GM12878 (cell line): ENCODE data around the gene SLC16A10.

Experiments
- CTCF ChIP-seq, 3 experiments: IDR thresholded peaks in 2 of 3; conservative IDR thresholded peaks in 1 of 3; 2 replicates each; pipeline ENCODE4 v1.5.1; 2011; ENCODE audit warnings: low read depth in 3 of 3, low read length in 3 of 3, mild to moderate bottlenecking in 3 of 3, control low read depth in 2 of 3, moderate library complexity in 2 of 3, inconsistent platforms in 1 of 3, mixed read lengths in 1 of 3; ENCODE audit not compliant: control insufficient read depth in 2 of 3, insufficient read depth in 1 of 3; ENCODE audit errors: extremely low read depth in 1 of 3
- EZH2 ChIP-seq: IDR thresholded peaks from 2 replicates; pipeline ENCODE4 v1.6.1; 2012; ENCODE audit warnings: low read depth, mild to moderate bottlenecking, control low read depth, inconsistent platforms, low read length, borderline replicate concordance; ENCODE audit not compliant: control insufficient read depth
- IRF5 ChIP-seq: fragments of 450-650 bp; IDR thresholded peaks from 2 replicates; pipeline ENCODE4 v1.6.1; 2017; ENCODE audit warnings: borderline replicate concordance
- MXI1 ChIP-seq: fragments of 150-350 bp; IDR thresholded peaks from 2 replicates; pipeline ENCODE4 v1.6.1; 2011; ENCODE audit warnings: low read depth, mild to moderate bottlenecking, inconsistent platforms, low read length, improper control_type of control experiment
- NR2C1 ChIP-seq: fragments of 450-650 bp; IDR thresholded peaks from 2 replicates; pipeline ENCODE4 v1.6.1; 2017; ENCODE audit warnings: antibody characterized with exemption, mild to moderate bottlenecking, moderate library complexity
- POLR2A ChIP-seq: IDR thresholded peaks from 2 replicates; pipeline ENCODE4 v1.6.1; 2011; ENCODE audit warnings: low read depth, mild to moderate bottlenecking, low read length
- POLR2AphosphoS2 ChIP-seq: IDR thresholded peaks from 2 replicates; pipeline ENCODE4 v1.6.1; 2011; ENCODE audit warnings: low read depth, mild to moderate bottlenecking, low read length, improper control_type of control experiment, moderate library complexity
- RB1 ChIP-seq: fragments of 450-650 bp; formaldehyde crosslinking; IDR thresholded peaks from 2 replicates; pipeline ENCODE4 v1.6.1; 2017; ENCODE audit warnings: mild to moderate bottlenecking, borderline replicate concordance
- RBBP5 ChIP-seq: fragments of 200-600 bp; sonication (generic); conservative IDR thresholded peaks from 2 replicates; pipeline ENCODE4 v1.6.1; 2016
- RELA ChIP-seq: fragments of 450-650 bp; IDR thresholded peaks from 2 replicates; pipeline ENCODE4 v1.8.0; 2014; ENCODE audit warnings: borderline replicate concordance; ENCODE audit not compliant: partially characterized antibody

GRCh38 chr6:111270121-111270520, 182.8 kb downstream of the SLC16A10 start:
- TF ChIP-seq MXI1 (no peak), CTCF (IDR thresholded peaks at IDR 0.05 in 2 of 3, conservative IDR thresholded peaks at IDR 0.05 in 1 of 3; ENCODE audit: control insufficient read depth in 2 of 3, extremely low read depth in 1 of 3, insufficient read depth in 1 of 3, low read depth in 3 of 3, low read length in 3 of 3) (no peak), NR2C1 (no peak), EZH2 (no peak), RB1 (no peak), RELA (no peak), POLR2A (no peak), POLR2AphosphoS2 (no peak), RBBP5 (no peak), IRF5 (no peak)
